ENCODE measurements around the gene AK9.

Gene AK9

GRCh38 chr6:109510358-109510757 is 180.6 kb downstream of the AK9 start:
- no peak for DNase-seq (ENCODE audit: low read depth)

GRCh38 chr6:109508166-109508860 is 182.7 kb downstream of the AK9 start:
- no peak for DNase-seq (ENCODE audit: low read depth)

- no peak for DNase-seq (ENCODE audit: low read depth)
Measured at GRCh38 chr6:109507490-109508072, 183.4 kb downstream of the AK9 start.

- no peak for DNase-seq (ENCODE audit: low read depth)
Measured at GRCh38 chr6:109506841-109507240, 184.2 kb downstream of the AK9 start.

GRCh38 chr6:109506314-109506713 is 184.7 kb downstream of the AK9 start:
- DNase-seq (ENCODE audit: low read depth) = no peak

- DNase-seq (ENCODE audit: low read depth) = no peak
Measured at GRCh38 chr6:109503327-109504224, 187.4 kb downstream of the AK9 start.

- DNase-seq (ENCODE audit: low read depth) = no peak
Measured at GRCh38 chr6:109498936-109499335, 192.1 kb downstream of the AK9 start.

- no peak for DNase-seq (ENCODE audit: low read depth)
Measured at GRCh38 chr6:109498052-109498451, 192.9 kb downstream of the AK9 start.

GRCh38 chr6:109496036-109496772 is 194.8 kb downstream of the AK9 start:
- no peak for DNase-seq (ENCODE audit: low read depth)

GRCh38 chr6:109493865-109494264 is 197.1 kb downstream of the AK9 start:
- no peak for DNase-seq (ENCODE audit: low read depth)

- no peak for DNase-seq (ENCODE audit: low read depth)
Measured at GRCh38 chr6:109491207-109491938, 199.6 kb downstream of the AK9 start.

- DNase-seq (ENCODE audit: low read depth) = no peak
Measured at GRCh38 chr6:109490713-109491112, 200.3 kb downstream of the AK9 start.

- DNase-seq (ENCODE audit: low read depth) = no peak
Measured at GRCh38 chr6:109488001-109488400, 203.0 kb downstream of the AK9 start.

GRCh38 chr6:109486068-109486467 is 204.9 kb downstream of the AK9 start:
- DNase-seq (ENCODE audit: low read depth) = no peak

- DNase-seq (ENCODE audit: low read depth) = no peak
Measured at GRCh38 chr6:109485266-109485935, 205.6 kb downstream of the AK9 start.

GRCh38 chr6:109484122-109484521 is 206.9 kb downstream of the AK9 start:
- DNase-seq (ENCODE audit: low read depth) = no peak

- peak; percentile 7 for DNase-seq (ENCODE audit: low read depth)
Measured at GRCh38 chr6:109483735-109484057, 207.3 kb downstream of the AK9 start.

GRCh38 chr6:109482905-109483734 is 207.9 kb downstream of the AK9 start, which contains the start of gene ZBTB24:
Gene ZBTB24, minus strand, starts transcription at chr6:109483219. Its CDS starts 1,193 bp downstream, at chr6:109482026.
- DNase-seq (ENCODE audit: low read depth) = peak; percentile 48

- DNase-seq (ENCODE audit: low read depth) = no peak
Measured at GRCh38 chr6:109480993-109481480, 210.0 kb downstream of the AK9 start.
